ENCODE measurements around the gene SLC22A6. TPM values are rescaled to one million over a fixed set of nuclear protein-coding genes. Genes with fewer than 3 reads are reported as not detected.

The SLC22A6 gene
- total and polyA plus RNA-seq, 2 experiments from 2014 or later, result not detected

- peaks cover 27% of the 10 kb centered on the region for H3K4me1 Mint-ChIP-seq
- TF ChIP-seq POLR2AphosphoS5 (IDR thresholded peaks at IDR 0.05; ENCODE audit: low read depth) (no peak), NANOG (IDR thresholded peaks at IDR 0.05; ENCODE audit: borderline replicate concordance) (no peak), REST (IDR thresholded peaks at IDR 0.05; ENCODE audit: unreplicated experiment) (no peak), ETS1 (IDR thresholded peaks at IDR 0.05) (no peak), ZNF331 (CRISPR knock-in tag; IDR thresholded peaks at IDR 0.05; ENCODE audit: low read depth) (no peak), JUNB (IDR thresholded peaks at IDR 0.05; ENCODE audit: unreplicated experiment) (no peak), EZH2 (IDR thresholded peaks at IDR 0.05; ENCODE audit: low read depth, unreplicated experiment) (no peak), CREB1 (CRISPR knock-in tag; IDR thresholded peaks at IDR 0.05; ENCODE audit: low read depth) (no peak), STAT1 (IDR thresholded peaks at IDR 0.05; ENCODE audit: unreplicated experiment) (no peak), CTCF (conservative IDR thresholded peaks at IDR 0.05; ENCODE audit: low read depth in 2 of 2) (no peak), EZH2phosphoT487 (IDR thresholded peaks at IDR 0.05; ENCODE audit: unreplicated experiment) (no peak)
- TF ChIP-seq, protein P1, sequence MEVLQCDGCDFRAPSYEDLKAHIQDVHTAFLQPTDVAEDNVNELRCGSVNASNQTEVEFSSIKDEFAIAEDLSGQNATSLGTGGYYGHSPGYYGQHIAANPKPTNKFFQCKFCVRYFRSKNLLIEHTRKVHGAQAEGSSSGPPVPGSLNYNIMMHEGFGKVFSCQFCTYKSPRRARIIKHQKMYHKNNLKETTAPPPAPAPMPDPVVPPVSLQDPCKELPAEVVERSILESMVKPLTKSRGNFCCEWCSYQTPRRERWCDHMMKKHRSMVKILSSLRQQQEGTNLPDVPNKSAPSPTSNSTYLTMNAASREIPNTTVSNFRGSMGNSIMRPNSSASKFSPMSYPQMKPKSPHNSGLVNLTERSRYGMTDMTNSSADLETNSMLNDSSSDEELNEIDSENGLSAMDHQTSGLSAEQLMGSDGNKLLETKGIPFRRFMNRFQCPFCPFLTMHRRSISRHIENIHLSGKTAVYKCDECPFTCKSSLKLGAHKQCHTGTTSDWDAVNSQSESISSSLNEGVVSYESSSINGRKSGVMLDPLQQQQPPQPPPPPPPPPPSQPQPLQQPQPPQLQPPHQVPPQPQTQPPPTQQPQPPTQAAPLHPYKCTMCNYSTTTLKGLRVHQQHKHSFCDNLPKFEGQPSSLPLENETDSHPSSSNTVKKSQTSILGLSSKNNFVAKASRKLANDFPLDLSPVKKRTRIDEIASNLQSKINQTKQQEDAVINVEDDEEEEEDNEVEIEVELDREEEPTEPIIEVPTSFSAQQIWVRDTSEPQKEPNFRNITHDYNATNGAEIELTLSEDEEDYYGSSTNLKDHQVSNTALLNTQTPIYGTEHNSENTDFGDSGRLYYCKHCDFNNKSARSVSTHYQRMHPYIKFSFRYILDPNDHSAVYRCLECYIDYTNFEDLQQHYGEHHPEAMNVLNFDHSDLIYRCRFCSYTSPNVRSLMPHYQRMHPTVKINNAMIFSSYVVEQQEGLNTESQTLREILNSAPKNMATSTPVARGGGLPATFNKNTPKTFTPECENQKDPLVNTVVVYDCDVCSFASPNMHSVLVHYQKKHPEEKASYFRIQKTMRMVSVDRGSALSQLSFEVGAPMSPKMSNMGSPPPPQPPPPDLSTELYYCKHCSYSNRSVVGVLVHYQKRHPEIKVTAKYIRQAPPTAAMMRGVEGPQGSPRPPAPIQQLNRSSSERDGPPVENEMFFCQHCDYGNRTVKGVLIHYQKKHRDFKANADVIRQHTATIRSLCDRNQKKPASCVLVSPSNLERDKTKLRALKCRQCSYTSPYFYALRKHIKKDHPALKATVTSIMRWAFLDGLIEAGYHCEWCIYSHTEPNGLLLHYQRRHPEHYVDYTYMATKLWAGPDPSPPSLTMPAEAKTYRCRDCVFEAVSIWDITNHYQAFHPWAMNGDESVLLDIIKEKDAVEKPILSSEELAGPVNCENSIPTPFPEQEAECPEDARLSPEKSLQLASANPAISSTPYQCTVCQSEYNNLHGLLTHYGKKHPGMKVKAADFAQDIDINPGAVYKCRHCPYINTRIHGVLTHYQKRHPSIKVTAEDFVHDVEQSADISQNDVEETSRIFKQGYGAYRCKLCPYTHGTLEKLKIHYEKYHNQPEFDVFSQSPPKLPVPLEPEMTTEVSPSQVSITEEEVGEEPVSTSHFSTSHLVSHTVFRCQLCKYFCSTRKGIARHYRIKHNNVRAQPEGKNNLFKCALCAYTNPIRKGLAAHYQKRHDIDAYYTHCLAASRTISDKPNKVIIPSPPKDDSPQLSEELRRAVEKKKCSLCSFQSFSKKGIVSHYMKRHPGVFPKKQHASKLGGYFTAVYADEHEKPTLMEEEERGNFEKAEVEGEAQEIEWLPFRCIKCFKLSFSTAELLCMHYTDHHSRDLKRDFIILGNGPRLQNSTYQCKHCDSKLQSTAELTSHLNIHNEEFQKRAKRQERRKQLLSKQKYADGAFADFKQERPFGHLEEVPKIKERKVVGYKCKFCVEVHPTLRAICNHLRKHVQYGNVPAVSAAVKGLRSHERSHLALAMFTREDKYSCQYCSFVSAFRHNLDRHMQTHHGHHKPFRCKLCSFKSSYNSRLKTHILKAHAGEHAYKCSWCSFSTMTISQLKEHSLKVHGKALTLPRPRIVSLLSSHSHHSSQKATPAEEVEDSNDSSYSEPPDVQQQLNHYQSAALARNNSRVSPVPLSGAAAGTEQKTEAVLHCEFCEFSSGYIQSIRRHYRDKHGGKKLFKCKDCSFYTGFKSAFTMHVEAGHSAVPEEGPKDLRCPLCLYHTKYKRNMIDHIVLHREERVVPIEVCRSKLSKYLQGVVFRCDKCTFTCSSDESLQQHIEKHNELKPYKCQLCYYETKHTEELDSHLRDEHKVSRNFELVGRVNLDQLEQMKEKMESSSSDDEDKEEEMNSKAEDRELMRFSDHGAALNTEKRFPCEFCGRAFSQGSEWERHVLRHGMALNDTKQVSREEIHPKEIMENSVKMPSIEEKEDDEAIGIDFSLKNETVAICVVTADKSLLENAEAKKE (CRISPR knock-in tag; IDR thresholded peaks at IDR 0.05), result no peak
- H3K36me3 Mint-ChIP-seq (ENCODE audit: low read depth), result no peaks in the 10 kb centered on the region
- ATAC-seq, result no peak
- Histone ChIP-seq H3K36me3 (ENCODE audit: insufficient read depth) (no peaks in the 10 kb centered on the region), H3K4me3 (no peak overlapping the region), H2AFZ (no peak overlapping the region), H3K4me1 (ENCODE audit: insufficient read depth) (peaks cover 5% of the 10 kb centered on the region; the same call in 1 of the 2 replicates), H3K9me2 (ENCODE audit: insufficient read depth) (no peaks in the 10 kb centered on the region), H3K4me2 (no peak overlapping the region), H4K20me1 (replicated peaks; ENCODE audit: insufficient read depth) (no peaks in the 10 kb centered on the region), H3K79me2 (replicated peaks; ENCODE audit: insufficient read depth) (no peaks in the 10 kb centered on the region), H3F3A (replicated peaks; ENCODE audit: low read depth) (no peaks in the 10 kb centered on the region), H3K27ac (ENCODE audit: low read depth) (no peak overlapping the region), H3K27me3 (ENCODE audit: insufficient read depth) (no peaks in the 10 kb centered on the region)
- no peak overlapping the region for H3K4me3 Mint-ChIP-seq
- H3K27ac Mint-ChIP-seq, result no peak overlapping the region
- no peaks in the 10 kb centered on the region for H3K9me3 Mint-ChIP-seq
- peaks cover 5% of the 10 kb centered on the region for H3K27me3 Mint-ChIP-seq (ENCODE audit: insufficient read depth, low read depth, poor library complexity)
- DNase-seq (ENCODE audit: low spot score), result no peak
These were observed 29.8 kb upstream of the SLC22A6 start for GRCh38 chr11:63014408-63015055.

Data from GM23338 (cell line).